ENCODE results near the gene TPTE2.

Gene TPTE2

DNA sequence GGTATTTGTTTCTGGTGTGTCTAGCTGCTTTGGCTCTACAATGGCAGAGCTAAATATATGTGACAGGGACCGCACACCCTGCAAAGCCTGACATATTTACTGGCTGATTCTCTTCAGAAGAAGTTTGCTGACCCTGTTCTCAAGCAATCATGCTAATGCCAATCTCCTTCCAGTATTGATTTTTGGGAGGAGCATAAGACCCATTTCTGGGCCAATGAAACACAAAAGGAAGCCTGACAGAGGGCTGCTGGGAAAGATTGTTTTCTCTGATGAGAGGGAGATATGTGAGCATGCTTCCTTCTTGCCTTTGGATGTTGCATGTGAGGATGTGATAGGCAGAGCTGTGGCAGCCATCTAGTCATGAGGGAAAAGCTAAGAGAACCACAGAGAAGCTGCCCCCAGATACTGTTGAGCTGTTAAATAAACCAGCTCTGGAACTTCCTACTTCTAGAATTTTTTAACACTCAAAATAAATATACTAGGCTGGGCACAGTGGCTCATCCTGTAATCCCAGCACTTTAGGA lies 31.4 kb upstream of the TPTE2 start (continued):
- TF ChIP-seq, protein P1, sequence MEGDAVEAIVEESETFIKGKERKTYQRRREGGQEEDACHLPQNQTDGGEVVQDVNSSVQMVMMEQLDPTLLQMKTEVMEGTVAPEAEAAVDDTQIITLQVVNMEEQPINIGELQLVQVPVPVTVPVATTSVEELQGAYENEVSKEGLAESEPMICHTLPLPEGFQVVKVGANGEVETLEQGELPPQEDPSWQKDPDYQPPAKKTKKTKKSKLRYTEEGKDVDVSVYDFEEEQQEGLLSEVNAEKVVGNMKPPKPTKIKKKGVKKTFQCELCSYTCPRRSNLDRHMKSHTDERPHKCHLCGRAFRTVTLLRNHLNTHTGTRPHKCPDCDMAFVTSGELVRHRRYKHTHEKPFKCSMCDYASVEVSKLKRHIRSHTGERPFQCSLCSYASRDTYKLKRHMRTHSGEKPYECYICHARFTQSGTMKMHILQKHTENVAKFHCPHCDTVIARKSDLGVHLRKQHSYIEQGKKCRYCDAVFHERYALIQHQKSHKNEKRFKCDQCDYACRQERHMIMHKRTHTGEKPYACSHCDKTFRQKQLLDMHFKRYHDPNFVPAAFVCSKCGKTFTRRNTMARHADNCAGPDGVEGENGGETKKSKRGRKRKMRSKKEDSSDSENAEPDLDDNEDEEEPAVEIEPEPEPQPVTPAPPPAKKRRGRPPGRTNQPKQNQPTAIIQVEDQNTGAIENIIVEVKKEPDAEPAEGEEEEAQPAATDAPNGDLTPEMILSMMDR (tag by site-specific recombination; IDR thresholded peaks at IDR 0.05) = no peak
- no peak for TF ChIP-seq MEIS1 (CRISPR knock-in tag; IDR thresholded peaks at IDR 0.05; ENCODE audit: borderline replicate concordance)
- no peak for TF ChIP-seq ZNF121 (tag by site-specific recombination; IDR thresholded peaks at IDR 0.05)
- TF ChIP-seq, protein P2, sequence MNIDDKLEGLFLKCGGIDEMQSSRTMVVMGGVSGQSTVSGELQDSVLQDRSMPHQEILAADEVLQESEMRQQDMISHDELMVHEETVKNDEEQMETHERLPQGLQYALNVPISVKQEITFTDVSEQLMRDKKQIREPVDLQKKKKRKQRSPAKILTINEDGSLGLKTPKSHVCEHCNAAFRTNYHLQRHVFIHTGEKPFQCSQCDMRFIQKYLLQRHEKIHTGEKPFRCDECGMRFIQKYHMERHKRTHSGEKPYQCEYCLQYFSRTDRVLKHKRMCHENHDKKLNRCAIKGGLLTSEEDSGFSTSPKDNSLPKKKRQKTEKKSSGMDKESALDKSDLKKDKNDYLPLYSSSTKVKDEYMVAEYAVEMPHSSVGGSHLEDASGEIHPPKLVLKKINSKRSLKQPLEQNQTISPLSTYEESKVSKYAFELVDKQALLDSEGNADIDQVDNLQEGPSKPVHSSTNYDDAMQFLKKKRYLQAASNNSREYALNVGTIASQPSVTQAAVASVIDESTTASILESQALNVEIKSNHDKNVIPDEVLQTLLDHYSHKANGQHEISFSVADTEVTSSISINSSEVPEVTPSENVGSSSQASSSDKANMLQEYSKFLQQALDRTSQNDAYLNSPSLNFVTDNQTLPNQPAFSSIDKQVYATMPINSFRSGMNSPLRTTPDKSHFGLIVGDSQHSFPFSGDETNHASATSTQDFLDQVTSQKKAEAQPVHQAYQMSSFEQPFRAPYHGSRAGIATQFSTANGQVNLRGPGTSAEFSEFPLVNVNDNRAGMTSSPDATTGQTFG (tag by site-specific recombination; IDR thresholded peaks at IDR 0.05; ENCODE audit: borderline replicate concordance) = no peak
- no peak for TF ChIP-seq SP2 (tag by site-specific recombination; IDR thresholded peaks at IDR 0.05)

DNA sequence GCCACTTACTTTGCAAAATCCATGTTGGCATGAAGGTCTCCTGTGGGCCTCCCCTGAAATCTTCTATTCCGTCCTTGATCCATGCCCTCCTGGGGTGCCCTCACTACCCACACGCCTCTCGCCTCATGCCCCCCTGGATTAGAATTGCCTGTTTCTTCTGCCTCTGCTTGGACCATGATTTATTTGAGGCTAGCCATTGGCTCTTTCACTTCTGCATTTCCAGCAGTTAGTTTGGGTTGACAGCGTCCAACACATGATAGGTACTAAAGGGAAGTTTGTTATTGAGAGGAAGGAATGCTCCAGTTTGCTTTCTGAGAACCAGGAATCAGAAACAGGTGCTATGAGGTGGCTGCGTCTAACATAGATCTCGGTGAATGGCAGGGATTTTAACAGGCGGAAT lies 30.5 kb upstream of the TPTE2 start:
- H3K4me1 ChIP-seq (ENCODE audit: control insufficient read depth, insufficient read depth, low read length) = no peaks in the 10 kb centered on the region
- H3K36me3 ChIP-seq (ENCODE audit: control insufficient read depth in 2 of 2, insufficient read depth in 1 of 2, low read length in 2 of 2) = no peaks in the 10 kb centered on the region
- TF ChIP-seq, protein P3, sequence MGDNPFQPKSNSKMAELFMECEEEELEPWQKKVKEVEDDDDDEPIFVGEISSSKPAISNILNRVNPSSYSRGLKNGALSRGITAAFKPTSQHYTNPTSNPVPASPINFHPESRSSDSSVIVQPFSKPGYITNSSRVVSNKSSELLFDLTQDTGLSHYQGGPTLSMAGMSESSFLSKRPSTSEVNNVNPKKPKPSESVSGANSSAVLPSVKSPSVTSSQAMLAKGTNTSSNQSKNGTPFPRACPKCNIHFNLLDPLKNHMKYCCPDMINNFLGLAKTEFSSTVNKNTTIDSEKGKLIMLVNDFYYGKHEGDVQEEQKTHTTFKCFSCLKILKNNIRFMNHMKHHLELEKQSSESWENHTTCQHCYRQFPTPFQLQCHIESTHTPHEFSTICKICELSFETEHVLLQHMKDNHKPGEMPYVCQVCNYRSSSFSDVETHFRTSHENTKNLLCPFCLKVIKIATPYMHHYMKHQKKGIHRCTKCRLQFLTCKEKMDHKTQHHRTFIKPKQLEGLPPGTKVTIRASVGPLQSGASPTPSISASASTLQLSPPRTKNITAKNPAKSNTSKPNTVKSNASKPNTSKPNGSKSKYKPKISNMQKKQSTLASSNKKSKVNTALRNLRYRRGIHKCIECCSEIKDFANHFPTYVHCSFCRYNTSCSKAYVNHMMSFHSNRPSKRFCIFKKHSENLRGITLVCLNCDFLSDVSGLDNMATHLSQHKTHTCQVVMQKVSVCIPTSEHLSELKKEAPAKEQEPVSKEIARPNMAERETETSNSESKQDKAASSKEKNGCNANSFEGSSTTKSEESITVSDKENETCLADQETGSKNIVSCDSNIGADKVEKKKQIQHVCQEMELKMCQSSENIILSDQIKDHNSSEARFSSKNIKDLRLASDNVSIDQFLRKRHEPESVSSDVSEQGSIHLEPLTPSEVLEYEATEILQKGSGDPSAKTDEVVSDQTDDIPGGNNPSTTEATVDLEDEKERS (tag by site-specific recombination; IDR thresholded peaks at IDR 0.05) = no peak
- TF ChIP-seq MEIS1 (CRISPR knock-in tag; IDR thresholded peaks at IDR 0.05; ENCODE audit: borderline replicate concordance) (no peak), ZNF121 (tag by site-specific recombination; IDR thresholded peaks at IDR 0.05) (no peak), ZNF473 (tag by site-specific recombination; IDR thresholded peaks at IDR 0.05) (no peak), ZNF600 (tag by site-specific recombination; IDR thresholded peaks at IDR 0.05) (no peak), ZIC2 (tag by site-specific recombination; IDR thresholded peaks at IDR 0.05) (no peak), ZFP69B (tag by site-specific recombination; IDR thresholded peaks at IDR 0.05) (no peak), ZNF19 (tag by site-specific recombination; IDR thresholded peaks at IDR 0.05; ENCODE audit: low read depth) (no peak), ZNF274 (IDR thresholded peaks at IDR 0.05; ENCODE audit: low read length) (no peak), ZNF274 (tag by site-specific recombination; IDR thresholded peaks at IDR 0.05; ENCODE audit: borderline replicate concordance) (no peak), ZFHX2 (tag by site-specific recombination; conservative IDR thresholded peaks at IDR 0.05) (no peak), ZSCAN16 (tag by site-specific recombination; IDR thresholded peaks at IDR 0.05) (no peak)
- TF ChIP-seq, protein P4, sequence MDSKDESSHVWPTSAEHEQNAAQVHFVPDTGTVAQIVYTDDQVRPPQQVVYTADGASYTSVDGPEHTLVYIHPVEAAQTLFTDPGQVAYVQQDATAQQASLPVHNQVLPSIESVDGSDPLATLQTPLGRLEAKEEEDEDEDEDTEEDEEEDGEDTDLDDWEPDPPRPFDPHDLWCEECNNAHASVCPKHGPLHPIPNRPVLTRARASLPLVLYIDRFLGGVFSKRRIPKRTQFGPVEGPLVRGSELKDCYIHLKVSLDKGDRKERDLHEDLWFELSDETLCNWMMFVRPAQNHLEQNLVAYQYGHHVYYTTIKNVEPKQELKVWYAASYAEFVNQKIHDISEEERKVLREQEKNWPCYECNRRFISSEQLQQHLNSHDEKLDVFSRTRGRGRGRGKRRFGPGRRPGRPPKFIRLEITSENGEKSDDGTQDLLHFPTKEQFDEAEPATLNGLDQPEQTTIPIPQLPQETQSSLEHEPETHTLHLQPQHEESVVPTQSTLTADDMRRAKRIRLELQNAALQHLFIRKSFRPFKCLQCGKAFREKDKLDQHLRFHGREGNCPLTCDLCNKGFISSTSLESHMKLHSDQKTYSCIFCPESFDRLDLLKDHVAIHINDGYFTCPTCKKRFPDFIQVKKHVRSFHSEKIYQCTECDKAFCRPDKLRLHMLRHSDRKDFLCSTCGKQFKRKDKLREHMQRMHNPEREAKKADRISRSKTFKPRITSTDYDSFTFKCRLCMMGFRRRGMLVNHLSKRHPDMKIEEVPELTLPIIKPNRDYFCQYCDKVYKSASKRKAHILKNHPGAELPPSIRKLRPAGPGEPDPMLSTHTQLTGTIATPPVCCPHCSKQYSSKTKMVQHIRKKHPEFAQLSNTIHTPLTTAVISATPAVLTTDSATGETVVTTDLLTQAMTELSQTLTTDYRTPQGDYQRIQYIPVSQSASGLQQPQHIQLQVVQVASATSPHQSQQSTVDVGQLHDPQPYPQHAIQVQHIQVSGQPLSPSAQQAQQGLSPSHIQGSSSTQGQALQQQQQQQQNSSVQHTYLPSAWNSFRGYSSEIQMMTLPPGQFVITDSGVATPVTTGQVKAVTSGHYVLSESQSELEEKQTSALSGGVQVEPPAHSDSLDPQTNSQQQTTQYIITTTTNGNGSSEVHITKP (tag by site-specific recombination; IDR thresholded peaks at IDR 0.05) = no peak
- TF ChIP-seq, protein P5, sequence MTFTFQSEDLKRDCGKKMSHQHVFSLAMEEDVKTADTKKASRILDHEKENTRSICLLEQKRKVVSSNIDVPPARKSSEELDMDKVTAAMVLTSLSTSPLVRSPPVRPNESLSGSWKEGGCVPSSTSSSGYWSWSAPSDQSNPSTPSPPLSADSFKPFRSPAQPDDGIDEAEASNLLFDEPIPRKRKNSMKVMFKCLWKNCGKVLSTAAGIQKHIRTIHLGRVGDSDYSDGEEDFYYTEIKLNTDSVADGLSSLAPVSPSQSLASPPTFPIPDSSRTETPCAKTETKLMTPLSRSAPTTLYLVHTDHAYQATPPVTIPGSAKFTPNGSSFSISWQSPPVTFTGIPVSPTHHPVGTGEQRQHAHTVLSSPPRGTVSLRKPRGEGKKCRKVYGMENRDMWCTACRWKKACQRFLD (tag by site-specific recombination; IDR thresholded peaks at IDR 0.05) = no peak
- ChIA-PET CTCF (no interaction called here), POLR2A (no interaction called here)
- no peak overlapping the region for H3K27ac ChIP-seq (ENCODE audit: extremely low read depth, low read depth, low read length)
- H3K4me3 ChIP-seq (ENCODE audit: low read depth, low read length) = no peak overlapping the region
- H3K9me3 ChIP-seq (ENCODE audit: control insufficient read depth, insufficient read depth, low read depth, low read length) = no peaks in the 10 kb centered on the region

All from HEK293 (cell line).